Measurements from ENCODE around the gene SH2D5.

The SH2D5 gene

GRCh38 chr1:20701446-20701845 is 31.1 kb downstream of the SH2D5 start:
- H4K91ac ChIP-seq (ENCODE audit: low read depth, low read length): no peak overlapping the region
- no peak overlapping the region for H4K12ac ChIP-seq (ENCODE audit: low read depth, low read length)
- no peaks in the 10 kb centered on the region for H3K27me3 ChIP-seq (ENCODE audit: insufficient read depth, low read length)
- no peaks in the 10 kb centered on the region for H3K79me2 ChIP-seq (ENCODE audit: control insufficient read depth, insufficient read depth, low read length, poor library complexity)
- H3K4me1 ChIP-seq (ENCODE audit: control insufficient read depth in 1 of 2, insufficient read depth in 2 of 2, low read length in 2 of 2): peaks cover 24 to 27% of the 10 kb centered on the region in 2 experiments
- H3K4me3 ChIP-seq (ENCODE audit: low read depth, low read length): no peak overlapping the region
- H3K23ac ChIP-seq (ENCODE audit: low read length): no peak overlapping the region
- no peak overlapping the region for H2AFZ ChIP-seq (ENCODE audit: insufficient read depth, low read length, poor library complexity)
- H4K8ac ChIP-seq (ENCODE audit: low read depth, low read length): no peak overlapping the region
- no peak overlapping the region for H3K9ac ChIP-seq (ENCODE audit: low read length)
- H2BK120ac ChIP-seq (ENCODE audit: insufficient read depth, low read length, poor library complexity): no peak overlapping the region
- no peaks in the 10 kb centered on the region for H3K36me3 ChIP-seq (ENCODE audit: control insufficient read depth in 1 of 2, insufficient read depth in 2 of 2, low read length in 2 of 2)
- H3K18ac ChIP-seq (ENCODE audit: low read length): no peak overlapping the region
- H3K4me2 ChIP-seq (ENCODE audit: low read length): no peak overlapping the region
- no peak overlapping the region for H3K4ac ChIP-seq (ENCODE audit: low read depth, low read length)
- H3K9me3 ChIP-seq (ENCODE audit: insufficient read depth, low read depth, low read length): no peaks in the 10 kb centered on the region
- no CpG with 5 or more reads among the region's 9 CpGs for WGBS (ENCODE audit: extremely low coverage, insufficient coverage, insufficient read length)
- no peak overlapping the region for H3K27ac ChIP-seq (ENCODE audit: low read depth, low read length)
- no peak overlapping the region for H2AK5ac ChIP-seq (ENCODE audit: low read length)
- H2BK12ac ChIP-seq (ENCODE audit: low read length): no peak overlapping the region
- no peak overlapping the region for H2BK5ac ChIP-seq (ENCODE audit: low read depth, low read length, poor library complexity)
- peaks cover 13% of the 10 kb centered on the region for H3K79me1 ChIP-seq (ENCODE audit: low read length)
- no peak for DNase-seq
- no peak overlapping the region for H3K14ac ChIP-seq (ENCODE audit: low read length)

GRCh38 chr1:20700636-20701215 is 31.8 kb downstream of the SH2D5 start:
- Histone ChIP-seq H3K4me3 (ENCODE audit: low read depth, low read length) (no peak overlapping the region), H3K36me3 (ENCODE audit: control insufficient read depth in 1 of 2, insufficient read depth in 2 of 2, low read length in 2 of 2) (no peaks in the 10 kb centered on the region), H3K14ac (ENCODE audit: low read length) (no peak overlapping the region), H3K79me2 (ENCODE audit: control insufficient read depth, insufficient read depth, low read length, poor library complexity) (no peaks in the 10 kb centered on the region), H4K12ac (ENCODE audit: low read depth, low read length) (no peak overlapping the region), H3K9me3 (ENCODE audit: insufficient read depth, low read depth, low read length) (no peaks in the 10 kb centered on the region), H4K91ac (ENCODE audit: low read depth, low read length) (peak overlapping the region; percentile 33), H3K4me2 (ENCODE audit: low read length) (no peak overlapping the region), H3K4me1 (ENCODE audit: control insufficient read depth in 1 of 2, insufficient read depth in 2 of 2, low read length in 2 of 2) (peaks cover 24 to 27% of the 10 kb centered on the region in 2 experiments), H3K27me3 (ENCODE audit: insufficient read depth, low read length) (no peaks in the 10 kb centered on the region), H3K4ac (ENCODE audit: low read depth, low read length) (no peak overlapping the region), H3K18ac (ENCODE audit: low read length) (no peak overlapping the region), H3K23ac (ENCODE audit: low read length) (no peak overlapping the region), H3K79me1 (ENCODE audit: low read length) (peaks cover 13% of the 10 kb centered on the region), H2BK120ac (ENCODE audit: insufficient read depth, low read length, poor library complexity) (peak overlapping the region; percentile 57), H2AFZ (ENCODE audit: insufficient read depth, low read length, poor library complexity) (no peak overlapping the region), H2BK5ac (ENCODE audit: low read depth, low read length, poor library complexity) (no peak overlapping the region), H3K27ac (ENCODE audit: low read depth, low read length) (no peak overlapping the region), H2BK12ac (ENCODE audit: low read length) (peak overlapping the region; percentile 42), H2AK5ac (ENCODE audit: low read length) (no peak overlapping the region), H4K8ac (ENCODE audit: low read depth, low read length) (no peak overlapping the region), H3K9ac (ENCODE audit: low read length) (no peak overlapping the region)
- DNase-seq: no peak
- WGBS (ENCODE audit: extremely low coverage, insufficient coverage, insufficient read length): no CpG with 5 or more reads among the region's 17 CpGs

- no peak overlapping the region for H2AK5ac ChIP-seq (ENCODE audit: low read length)
- no peak overlapping the region for H3K14ac ChIP-seq (ENCODE audit: low read length)
- no peaks in the 10 kb centered on the region for H3K36me3 ChIP-seq (ENCODE audit: control insufficient read depth in 1 of 2, insufficient read depth in 2 of 2, low read length in 2 of 2)
- H3K79me2 ChIP-seq (ENCODE audit: control insufficient read depth, insufficient read depth, low read length, poor library complexity): no peaks in the 10 kb centered on the region
- peaks cover 13% of the 10 kb centered on the region for H3K79me1 ChIP-seq (ENCODE audit: low read length)
- H3K23ac ChIP-seq (ENCODE audit: low read length): no peak overlapping the region
- DNase-seq: peak; percentile 10 to 49
- H4K91ac ChIP-seq (ENCODE audit: low read depth, low read length): no peak overlapping the region
- no peak overlapping the region for H3K9ac ChIP-seq (ENCODE audit: low read length)
- H2BK5ac ChIP-seq (ENCODE audit: low read depth, low read length, poor library complexity): no peak overlapping the region
- no peak overlapping the region for H3K18ac ChIP-seq (ENCODE audit: low read length)
- H2BK120ac ChIP-seq (ENCODE audit: insufficient read depth, low read length, poor library complexity): no peak overlapping the region
- H3K4me3 ChIP-seq (ENCODE audit: low read depth, low read length): no peak overlapping the region
- no peak overlapping the region for H3K4me2 ChIP-seq (ENCODE audit: low read length)
- H3K4ac ChIP-seq (ENCODE audit: low read depth, low read length): no peak overlapping the region
- H2BK12ac ChIP-seq (ENCODE audit: low read length): no peak overlapping the region
- H4K8ac ChIP-seq (ENCODE audit: low read depth, low read length): no peak overlapping the region
- H3K27ac ChIP-seq (ENCODE audit: low read depth, low read length): no peak overlapping the region
- WGBS (ENCODE audit: extremely low coverage, insufficient coverage, insufficient read length): no CpG with 5 or more reads among the region's 9 CpGs
- no peak overlapping the region for H4K12ac ChIP-seq (ENCODE audit: low read depth, low read length)
- H2AFZ ChIP-seq (ENCODE audit: insufficient read depth, low read length, poor library complexity): no peak overlapping the region
- H3K4me1 ChIP-seq (ENCODE audit: control insufficient read depth in 1 of 2, insufficient read depth in 2 of 2, low read length in 2 of 2): peaks cover 24 to 27% of the 10 kb centered on the region in 2 experiments
- H3K27me3 ChIP-seq (ENCODE audit: insufficient read depth, low read length): no peaks in the 10 kb centered on the region
- H3K9me3 ChIP-seq (ENCODE audit: insufficient read depth, low read depth, low read length): no peaks in the 10 kb centered on the region
Observed at GRCh38 chr1:20699558-20699957, 32.9 kb downstream of the SH2D5 start.

- peak overlapping the region; percentile 28 for H3K27ac ChIP-seq (ENCODE audit: low read depth, low read length)
- peak in 1 of 2 donors; percentile 51 for DNase-seq
- H3K4me2 ChIP-seq (ENCODE audit: low read length): peak overlapping the region; percentile 4
- H3K79me2 ChIP-seq (ENCODE audit: control insufficient read depth, insufficient read depth, low read length, poor library complexity): no peaks in the 10 kb centered on the region
- H3K9ac ChIP-seq (ENCODE audit: low read length): no peak overlapping the region
- H3K18ac ChIP-seq (ENCODE audit: low read length): peak overlapping the region; percentile 0
- H4K12ac ChIP-seq (ENCODE audit: low read depth, low read length): no peak overlapping the region
- no peak overlapping the region for H3K23ac ChIP-seq (ENCODE audit: low read length)
- no peaks in the 10 kb centered on the region for H3K27me3 ChIP-seq (ENCODE audit: insufficient read depth, low read length)
- no peak overlapping the region for H3K4ac ChIP-seq (ENCODE audit: low read depth, low read length)
- no peaks in the 10 kb centered on the region for H3K36me3 ChIP-seq (ENCODE audit: control insufficient read depth in 1 of 2, insufficient read depth in 2 of 2, low read length in 2 of 2)
- peak overlapping the region; percentile 42 for H2BK12ac ChIP-seq (ENCODE audit: low read length)
- H3K4me3 ChIP-seq (ENCODE audit: low read depth, low read length): no peak overlapping the region
- H2BK5ac ChIP-seq (ENCODE audit: low read depth, low read length, poor library complexity): no peak overlapping the region
- no peak overlapping the region for H2AFZ ChIP-seq (ENCODE audit: insufficient read depth, low read length, poor library complexity)
- H4K8ac ChIP-seq (ENCODE audit: low read depth, low read length): no peak overlapping the region
- peak overlapping the region; percentile 21 for H2BK120ac ChIP-seq (ENCODE audit: insufficient read depth, low read length, poor library complexity)
- no peaks in the 10 kb centered on the region for H3K9me3 ChIP-seq (ENCODE audit: insufficient read depth, low read depth, low read length)
- no peak overlapping the region for H2AK5ac ChIP-seq (ENCODE audit: low read length)
- H3K14ac ChIP-seq (ENCODE audit: low read length): peak overlapping the region; percentile 4
- peaks cover 13% of the 10 kb centered on the region for H3K79me1 ChIP-seq (ENCODE audit: low read length)
- WGBS (ENCODE audit: extremely low coverage, insufficient coverage, insufficient read length): no CpG with 5 or more reads among the region's 18 CpGs
- peak overlapping the region; percentile 44 for H4K91ac ChIP-seq (ENCODE audit: low read depth, low read length)
- peaks cover 24 to 27% of the 10 kb centered on the region in 2 experiments for H3K4me1 ChIP-seq (ENCODE audit: control insufficient read depth in 1 of 2, insufficient read depth in 2 of 2, low read length in 2 of 2)
Observed at GRCh38 chr1:20698195-20698910, 34.1 kb downstream of the SH2D5 start.
